SK-N-SH (cell line): ENCODE measurements around the gene CPED1. TPM values are rescaled to one million over a fixed set of nuclear protein-coding genes. Genes with fewer than 3 reads are reported as not detected.
"Not testable (repeated sequence)": the region's sequence is repeated elsewhere in the genome, so short reads cannot be mapped to it uniquely, and the experiment has no call there.

Experiments used
- CTCF ChIA-PET: fragments of 300-600, 350-600 bp; formaldehyde crosslinking; extraction: SDS; loops from one replicate; lab custom pipeline; 2021; lab: Yijun Ruan, JAX
- POLR2A ChIA-PET: fragments of 350-600 bp; sonication (Branson Sonifier 250); formaldehyde crosslinking; extraction: SDS; loops from one replicate; lab custom pipeline; 2020; ENCODE audit warnings: antibody characterized with exemption, inconsistent platforms; lab: Yijun Ruan, JAX
- DNase-seq: peaks from one replicate; pipeline ENCODE4 v3.0.0; 2012
- H2AFZ ChIP-seq: fragments of 200-600 bp; sonication (generic); 2 replicates; pipeline ENCODE4 v1.8.1; 2016; ENCODE audit warnings: antibody characterized with exemption, mild to moderate bottlenecking, low read depth
- H3F3A ChIP-seq: fragments of 200-600 bp; sonication (generic); replicated peaks from 2 replicates; pipeline ENCODE3; 2016; ENCODE audit warnings: antibody characterized with exemption, mild to moderate bottlenecking; ENCODE audit not compliant: insufficient read depth
- H3K27ac ChIP-seq, 2 experiments: fragments of 200-500 bp in 1 of 2; fragments of 200-600 bp in 1 of 2; sonication (Bioruptor generic) in 1 of 2; sonication (generic), shearing (Covaris generic) in 1 of 2; 2 replicates each; pipeline versions ENCODE4 v1.5.1 to v1.6.1; 2014 to 2016; ENCODE audit warnings: low read depth in 2 of 2, inconsistent platforms in 1 of 2, low read length in 1 of 2, mild to moderate bottlenecking in 1 of 2, mixed read lengths in 1 of 2
- H3K27me3 ChIP-seq: fragments of 200-600 bp; sonication (generic), shearing (Covaris generic); 2 replicates; pipeline ENCODE4 v1.6.1; 2016; ENCODE audit warnings: mixed run types; ENCODE audit not compliant: insufficient read depth
- H3K36me3 ChIP-seq, 2 experiments: fragments of 200-500 bp in 1 of 2; fragments of 200-600 bp in 1 of 2; sonication (Bioruptor generic) in 1 of 2; sonication (generic) in 1 of 2; replicated peaks in 1 of 2; 2 replicates each; pipeline versions ENCODE3 to v1.5.1; 2014 to 2016; ENCODE audit warnings: low read length in 1 of 2, mild to moderate bottlenecking in 1 of 2; ENCODE audit not compliant: insufficient read depth in 2 of 2, control insufficient read depth in 1 of 2
- H3K4me1 ChIP-seq, 2 experiments: fragments of 200-500 bp in 1 of 2; fragments of 200-600 bp in 1 of 2; sonication (Bioruptor generic) in 1 of 2; sonication (generic), shearing (Covaris generic) in 1 of 2; 2 replicates each; pipeline versions ENCODE4 v1.5.1 to v1.6.1; 2014 to 2016; ENCODE audit warnings: low read depth in 1 of 2, low read length in 1 of 2, mixed run types in 1 of 2; ENCODE audit not compliant: insufficient read depth in 2 of 2, control insufficient read depth in 1 of 2
- H3K4me2 ChIP-seq: fragments of 200-600 bp; sonication (generic), shearing (Covaris generic); 2 replicates; pipeline ENCODE4 v1.6.1; 2017; ENCODE audit warnings: mixed run types
- H3K4me3 ChIP-seq, 2 experiments: fragments of 200-500 bp in 1 of 2; fragments of 200-600 bp in 1 of 2; sonication (Bioruptor generic) in 1 of 2; sonication (generic), shearing (Covaris generic) in 1 of 2; 2 replicates each; pipeline versions ENCODE4 v1.5.1 to v1.8.1; 2014 to 2016; ENCODE audit warnings: low read depth in 2 of 2, inconsistent platforms in 1 of 2, low read length in 1 of 2, mild to moderate bottlenecking in 1 of 2, mixed read lengths in 1 of 2, moderate library complexity in 1 of 2
- H3K79me2 ChIP-seq: fragments of 200-600 bp; sonication (generic); 2 replicates; pipeline ENCODE4 v1.8.1; 2017; ENCODE audit warnings: mild to moderate bottlenecking; ENCODE audit not compliant: insufficient read depth
- H3K9ac ChIP-seq: fragments of 200-600 bp; sonication (generic); 2 replicates; pipeline ENCODE4 v1.6.1; 2017; ENCODE audit warnings: mixed run types
- H3K9me2 ChIP-seq: fragments of 200-600 bp; sonication (generic); 2 replicates; pipeline ENCODE4 v1.6.1; 2017; ENCODE audit warnings: mixed run types
- H3K9me3 ChIP-seq: fragments of 200-600 bp; sonication (generic); 2 replicates; pipeline ENCODE4 v1.6.1; 2017; ENCODE audit warnings: mixed run types, mild to moderate bottlenecking, moderate library complexity
- H4K20me1 ChIP-seq: fragments of 200-600 bp; sonication (generic); 2 replicates; pipeline ENCODE4 v1.6.1; 2017; ENCODE audit warnings: mild to moderate bottlenecking, mixed run types; ENCODE audit not compliant: insufficient read depth
- CHD2 ChIP-seq: fragments of 150-350 bp; IDR thresholded peaks from 2 replicates; pipeline ENCODE4 v1.6.1; 2018; ENCODE audit warnings: low read length; ENCODE audit not compliant: partially characterized antibody
- ELF1 ChIP-seq: IDR thresholded peaks from 2 replicates; pipeline ENCODE4 v1.4.0; 2012
- FOXJ3 ChIP-seq: sonication (generic); formaldehyde crosslinking; IDR thresholded peaks from 2 replicates; pipeline ENCODE4 v1.5.1; 2020; ENCODE audit warnings: mild to moderate bottlenecking, missing genetic modification reagents
- GATA2 ChIP-seq: sonication (generic); formaldehyde crosslinking; IDR thresholded peaks from 2 replicates; pipeline ENCODE4 v1.5.0; 2020; ENCODE audit warnings: mild to moderate bottlenecking, missing genetic modification reagents
- MXI1 ChIP-seq: IDR thresholded peaks from 2 replicates; pipeline ENCODE4 v1.6.1; 2012; ENCODE audit warnings: mild to moderate bottlenecking, low read depth, low read length, improper control_type of control experiment
- NFIC ChIP-seq: IDR thresholded peaks from 2 replicates; pipeline ENCODE4 v1.4.0; 2012; ENCODE audit warnings: borderline replicate concordance
- RAD21 ChIP-seq: IDR thresholded peaks from 2 replicates; pipeline ENCODE4 v1.6.1; 2012; ENCODE audit warnings: mild to moderate bottlenecking, low read length
- RFX5 ChIP-seq: IDR thresholded peaks from 2 replicates; pipeline ENCODE4 v1.6.1; 2012; ENCODE audit warnings: mild to moderate bottlenecking, improper control_type of control experiment, low read length
- SMC3 ChIP-seq: IDR thresholded peaks from 2 replicates; pipeline ENCODE4 v1.6.1; 2012; ENCODE audit warnings: low read depth, low read length, improper control_type of control experiment
- TAF1 ChIP-seq: IDR thresholded peaks from 2 replicates; pipeline ENCODE4 v1.6.1; 2012; ENCODE audit warnings: low read depth, mild to moderate bottlenecking, low read length, moderate library complexity, borderline replicate concordance
- WGBS: methylation state at CpG from one replicate; pipeline ENCODE4 v1.1.6; 2017; ENCODE audit warnings: low lambda C conversion rate; 5-methylcytosine and 5-hydroxymethylcytosine counted together
- polyA plus RNA-seq, 3 experiments: library from polyadenylated mRNA; depleted of rRNA; stranded (reverse); fragments of >200 nt; gene quantifications; 2 replicates each; pipeline ENCODE4 v1.2.3, GENCODE V29; 2012
- TF ChIP-seq, protein P1 (sequence below): IDR thresholded peaks from 2 replicates; pipeline ENCODE4 v1.4.0; 2012; ENCODE audit warnings: low read depth
- TF ChIP-seq, protein P2 (sequence below): fragments of 150-350 bp; IDR thresholded peaks from 2 replicates; pipeline ENCODE4 v1.6.1; 2016; ENCODE audit warnings: mild to moderate bottlenecking, low read depth, low read length
- TF ChIP-seq, protein P3 (sequence below): fragments of 150-350 bp; IDR thresholded peaks from 2 replicates; pipeline ENCODE4 v1.6.1; 2017; ENCODE audit warnings: antibody characterized with exemption, low read length, low read depth, borderline replicate concordance

The CPED1 gene
- polyA plus RNA-seq, 1 of the 3 experiments (the other 2 are of a cell fraction), result 4.4 TPM

DNA sequence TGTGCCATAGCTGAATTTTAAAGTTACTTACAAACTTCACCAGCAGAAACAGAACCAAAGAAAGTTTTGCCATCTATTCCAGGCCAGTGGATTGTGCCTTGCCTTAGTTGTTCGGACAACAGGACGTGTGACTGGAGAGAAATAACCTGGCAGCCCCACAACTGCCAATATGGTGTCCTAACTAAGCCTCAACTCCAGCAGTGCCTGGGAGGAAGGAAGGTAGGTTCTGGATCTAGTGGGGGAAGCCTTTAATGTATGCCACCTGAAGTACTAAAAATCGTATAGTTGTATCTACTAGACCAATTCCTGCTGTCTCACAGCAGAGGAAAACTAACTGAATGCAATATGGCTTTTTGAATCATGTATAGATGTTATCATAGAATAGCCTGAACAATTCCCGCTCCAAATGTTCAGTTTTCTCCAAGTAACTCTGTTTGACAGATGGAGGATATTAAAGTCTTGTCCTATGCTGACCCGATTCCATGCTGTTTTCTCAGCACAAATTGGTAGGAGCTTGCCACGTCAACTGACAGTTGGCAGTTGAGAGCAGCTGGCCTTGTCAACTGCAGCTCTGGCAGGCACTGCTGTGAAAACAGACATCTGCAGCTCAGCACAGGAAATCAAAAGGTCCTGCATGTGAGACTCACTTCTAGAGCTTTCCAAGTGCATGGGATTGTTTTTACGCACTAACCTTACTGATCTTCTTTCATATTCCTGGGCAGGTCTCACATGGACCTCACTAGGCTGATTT, 255.8 kb downstream of the CPED1 start:
- H3K4me3 ChIP-seq, result no peak overlapping the region
- TF ChIP-seq MXI1, result peak; percentile 80
- no peak for TF ChIP-seq NFIC
- TF ChIP-seq FOXJ3, result no peak
- TF ChIP-seq SMC3, result no peak
- no peak for TF ChIP-seq ELF1
- TF ChIP-seq CHD2, result no peak
- TF ChIP-seq, protein P1, sequence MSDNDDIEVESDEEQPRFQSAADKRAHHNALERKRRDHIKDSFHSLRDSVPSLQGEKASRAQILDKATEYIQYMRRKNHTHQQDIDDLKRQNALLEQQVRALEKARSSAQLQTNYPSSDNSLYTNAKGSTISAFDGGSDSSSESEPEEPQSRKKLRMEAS, result no peak
- TF ChIP-seq, protein P2, sequence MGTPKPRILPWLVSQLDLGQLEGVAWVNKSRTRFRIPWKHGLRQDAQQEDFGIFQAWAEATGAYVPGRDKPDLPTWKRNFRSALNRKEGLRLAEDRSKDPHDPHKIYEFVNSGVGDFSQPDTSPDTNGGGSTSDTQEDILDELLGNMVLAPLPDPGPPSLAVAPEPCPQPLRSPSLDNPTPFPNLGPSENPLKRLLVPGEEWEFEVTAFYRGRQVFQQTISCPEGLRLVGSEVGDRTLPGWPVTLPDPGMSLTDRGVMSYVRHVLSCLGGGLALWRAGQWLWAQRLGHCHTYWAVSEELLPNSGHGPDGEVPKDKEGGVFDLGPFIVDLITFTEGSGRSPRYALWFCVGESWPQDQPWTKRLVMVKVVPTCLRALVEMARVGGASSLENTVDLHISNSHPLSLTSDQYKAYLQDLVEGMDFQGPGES, result no peak
- no peak for TF ChIP-seq TAF1
- TF ChIP-seq RFX5, result no peak
- peak; percentile 53 for TF ChIP-seq GATA2 (CRISPR knock-in tag)
- no peak for TF ChIP-seq RAD21
- TF ChIP-seq, protein P3, sequence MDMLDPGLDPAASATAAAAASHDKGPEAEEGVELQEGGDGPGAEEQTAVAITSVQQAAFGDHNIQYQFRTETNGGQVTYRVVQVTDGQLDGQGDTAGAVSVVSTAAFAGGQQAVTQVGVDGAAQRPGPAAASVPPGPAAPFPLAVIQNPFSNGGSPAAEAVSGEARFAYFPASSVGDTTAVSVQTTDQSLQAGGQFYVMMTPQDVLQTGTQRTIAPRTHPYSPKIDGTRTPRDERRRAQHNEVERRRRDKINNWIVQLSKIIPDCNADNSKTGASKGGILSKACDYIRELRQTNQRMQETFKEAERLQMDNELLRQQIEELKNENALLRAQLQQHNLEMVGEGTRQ, result no peak
- 58% methylated on average over 7 of the region's 7 CpGs for WGBS
- no peak overlapping the region for H3K4me2 ChIP-seq
- no peaks in the 10 kb centered on the region for H4K20me1 ChIP-seq
- no peaks in the 10 kb centered on the region for H3F3A ChIP-seq
- H3K9me2 ChIP-seq, result no peaks in the 10 kb centered on the region
- no peak overlapping the region for H3K9ac ChIP-seq
- H3K79me2 ChIP-seq, result no peaks in the 10 kb centered on the region
- DNase-seq, result peak; percentile 25
- ChIA-PET CTCF (interaction anchor here (1.1 to 2.8 kb wide), 5 partner anchors 11 to 93 kb away, joined by 3 to 13 read pairs (median 4); partner anchors contain the start of gene WNT16), POLR2A (interaction anchor here (0.7 kb wide), 1 partner anchor 60 kb away, joined by 3 read pairs; no protein-coding TSS in a partner anchor)
- H2AFZ ChIP-seq, result no peak overlapping the region
- H3K36me3 ChIP-seq, result no peaks in the 10 kb centered on the region
- H3K27me3 ChIP-seq, result no peaks in the 10 kb centered on the region
- no peaks in the 10 kb centered on the region for H3K9me3 ChIP-seq
- peaks cover 0 to 20% of the 10 kb centered on the region in 2 experiments; a peak in 2 of 4 replicates for H3K4me1 ChIP-seq
- H3K27ac ChIP-seq, result peak overlapping the region in 1 of 2 experiments; percentile 64; a peak in 2 of 4 replicates

DNA sequence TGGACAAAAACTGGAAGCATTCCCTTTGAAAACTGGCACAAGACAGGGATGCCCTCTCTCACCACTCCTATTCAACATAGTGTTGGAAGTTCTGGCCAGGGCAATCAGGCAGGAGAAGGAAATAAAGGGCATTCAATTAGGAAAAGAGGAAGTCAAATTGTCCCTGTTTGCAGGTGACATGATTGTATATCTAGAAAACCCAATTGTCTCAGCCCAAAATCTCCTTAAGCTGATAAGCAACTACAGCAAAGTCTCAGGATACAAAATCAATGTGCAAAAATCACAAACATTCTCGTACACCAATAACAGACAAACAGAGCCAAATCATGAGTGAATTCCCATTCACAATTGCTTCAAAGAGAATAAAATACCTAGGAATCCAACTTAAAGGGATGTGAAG, 262.9 kb downstream of the CPED1 start:
- DNase-seq, H3K4me1 ChIP-seq, H4K20me1 ChIP-seq, H3K4me3 ChIP-seq, H3K9me3 ChIP-seq, H3K9ac ChIP-seq, H3K79me2 ChIP-seq, POLR2A ChIA-PET, CTCF ChIA-PET, H3K27me3 ChIP-seq, H3K4me2 ChIP-seq, H3F3A ChIP-seq, H3K27ac ChIP-seq, H2AFZ ChIP-seq, H3K36me3 ChIP-seq, H3K9me2 ChIP-seq: not testable (repeated sequence)
- 44% methylated on average over 1 of the region's 1 CpG for WGBS

DNA sequence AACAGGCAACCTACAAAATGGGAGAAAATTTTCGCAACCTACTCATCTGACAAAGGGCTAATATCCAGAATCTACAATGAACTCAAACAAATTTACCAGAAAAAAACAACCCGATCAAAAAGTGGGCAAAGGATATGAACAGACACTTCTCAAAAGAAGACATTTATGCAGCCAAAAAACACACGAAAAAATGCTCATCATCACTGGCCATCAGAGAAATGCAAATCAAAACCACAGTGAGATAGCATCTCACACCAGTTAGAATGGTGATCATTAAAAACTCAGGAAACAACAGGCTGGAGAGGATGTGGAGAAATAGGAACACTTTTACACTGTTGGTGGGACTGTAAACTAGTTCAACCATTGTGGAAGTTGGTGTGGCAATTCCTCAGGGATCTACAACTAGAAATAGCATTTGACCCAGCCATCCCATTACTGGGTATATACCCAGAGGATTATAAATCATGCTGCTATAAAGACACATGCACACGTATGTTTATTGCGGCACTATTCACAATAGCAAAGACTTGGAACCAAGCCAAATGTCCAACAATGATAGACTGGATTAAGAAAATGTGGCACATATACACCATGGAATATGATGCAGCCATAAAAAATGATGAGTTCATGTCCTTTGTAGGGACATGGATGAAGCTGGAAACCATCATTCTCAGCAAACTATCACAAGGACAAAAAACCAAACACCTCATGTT, 264.2 kb downstream of the CPED1 start:
- H4K20me1 ChIP-seq, H3K27me3 ChIP-seq, H3K4me1 ChIP-seq, H3K9me2 ChIP-seq, H2AFZ ChIP-seq, H3K79me2 ChIP-seq, H3K4me3 ChIP-seq, CTCF ChIA-PET, H3K9ac ChIP-seq, H3K27ac ChIP-seq, DNase-seq, H3K4me2 ChIP-seq, POLR2A ChIA-PET, H3F3A ChIP-seq, H3K9me3 ChIP-seq, H3K36me3 ChIP-seq: not testable (repeated sequence)
- 56% methylated on average over 5 of the region's 5 CpGs for WGBS
